Keratinocyte (primary cell): ENCODE data around the gene CER1. TPM values are rescaled to one million over a fixed set of nuclear protein-coding genes. Genes with fewer than 3 reads are reported as not detected.

Experiments used
- DNase-seq: peaks from one replicate; pipeline ENCODE4 v3.0.0-alpha.2; 2011; ENCODE audit warnings: low read depth, missing footprints, low spot score
- FAIRE-seq: peaks from 2 replicates; lab custom pipeline; 2011; peaks lifted over from hg19 to GRCh38; lab: Jason Lieb, UNC
- H2AFZ ChIP-seq: 2 replicates; pipeline ENCODE4 v1.6.0; 2012; ENCODE audit warnings: low read length, control low read depth, inconsistent platforms; ENCODE audit not compliant: control insufficient read depth
- H3K27ac ChIP-seq: 2 replicates; pipeline ENCODE4 v1.5.1; 2011; ENCODE audit warnings: low read length; ENCODE audit not compliant: control insufficient read depth, insufficient read depth
- H3K27me3 ChIP-seq: 3 replicates; pipeline ENCODE4 v1.6.0; 2011; ENCODE audit warnings: low read length; ENCODE audit not compliant: control insufficient read depth, insufficient read depth; ENCODE audit errors: extremely low read depth
- H3K36me3 ChIP-seq, 2 experiments: 2 replicates in 1 of 2; 3 replicates in 1 of 2; pipeline ENCODE4 v1.5.1; 2011; ENCODE audit warnings: low read length in 2 of 2, mild to moderate bottlenecking in 1 of 2; ENCODE audit not compliant: control insufficient read depth in 2 of 2, insufficient read depth in 2 of 2; ENCODE audit errors: extremely low read depth in 1 of 2
- H3K4me1 ChIP-seq: 3 replicates; pipeline ENCODE4 v1.5.1; 2011; ENCODE audit warnings: low read length; ENCODE audit not compliant: control insufficient read depth, insufficient read depth; ENCODE audit errors: extremely low read depth
- H3K4me2 ChIP-seq: 3 replicates; pipeline ENCODE4 v1.6.0; 2011; ENCODE audit warnings: low read depth, low read length; ENCODE audit not compliant: control insufficient read depth, insufficient read depth; ENCODE audit errors: extremely low read depth
- H3K4me3 ChIP-seq, 3 experiments: fragments of 200-600 bp in 1 of 3; sonication (generic) in 1 of 3; 2 replicates in 2 of 3; 3 replicates in 1 of 3; pipeline ENCODE4 v1.5.1; 2011 to 2016; ENCODE audit warnings: low read length in 3 of 3, mild to moderate bottlenecking in 3 of 3, control low read depth in 2 of 3, inconsistent platforms in 1 of 3, low read depth in 1 of 3, mixed read lengths in 1 of 3, mixed run types in 1 of 3, moderate library complexity in 1 of 3; ENCODE audit not compliant: control insufficient read depth in 2 of 3, insufficient read depth in 2 of 3; ENCODE audit errors: extremely low read depth in 1 of 3
- H3K79me2 ChIP-seq: 2 replicates; pipeline ENCODE4 v1.6.0; 2012; ENCODE audit warnings: low read length; ENCODE audit not compliant: control insufficient read depth, insufficient read depth
- H3K9ac ChIP-seq: 3 replicates; pipeline ENCODE4 v1.6.0; 2011; ENCODE audit warnings: low read length; ENCODE audit not compliant: control insufficient read depth, insufficient read depth; ENCODE audit errors: extremely low read depth
- H3K9me1 ChIP-seq: 3 replicates; pipeline ENCODE4 v1.6.0; 2011; ENCODE audit warnings: low read length; ENCODE audit not compliant: control insufficient read depth, insufficient read depth; ENCODE audit errors: extremely low read depth
- H3K9me3 ChIP-seq: 2 replicates; pipeline ENCODE4 v1.5.1; 2012; ENCODE audit warnings: low read depth, low read length; ENCODE audit not compliant: control insufficient read depth
- H4K20me1 ChIP-seq: 3 replicates; pipeline ENCODE4 v1.6.0; 2011; ENCODE audit warnings: low read length; ENCODE audit not compliant: control insufficient read depth, insufficient read depth; ENCODE audit errors: extremely low read depth
- EZH2 ChIP-seq: IDR thresholded peaks from one replicate; pipeline ENCODE4 v1.6.1; 2012; ENCODE audit warnings: inconsistent platforms, mild to moderate bottlenecking, low read length, moderate library complexity
- dilution Hi-C: fragments of 300-500 bp; cut with MboI; formaldehyde crosslinking; loops from one replicate; pipeline ENCODE4 v1.7.0; 2020; ENCODE audit warnings: low sequenced_read_pairs; ENCODE audit not compliant: extremely low pct_ligation_motif_present
- polyA plus RNA-seq, 5 experiments: library from polyadenylated mRNA; depleted of rRNA in 3 of 5; stranded (reverse) in 3 of 5; stranded (forward) in 1 of 5; unstranded in 1 of 5; fragments of >200 nt; gene quantifications; 1 replicate in 1 of 5; 2 replicates in 3 of 5; 3 replicates in 1 of 5; pipeline versions ENCODE4 v1.2.1 to v1.2.3, GENCODE V29; 2011 to 2012; ENCODE audit warnings: missing spikeins in 2 of 5, low read depth in 1 of 5, low replicate concordance in 1 of 5
- TF ChIP-seq, protein P1 (sequence below), 3 experiments: IDR thresholded peaks in 1 of 3; conservative IDR thresholded peaks in 1 of 3; optimal IDR thresholded peaks in 1 of 3; 2 replicates in 2 of 3; 3 replicates in 1 of 3; pipeline versions ENCODE3 to v1.5.1; 2011; ENCODE audit warnings: low read length in 3 of 3, mild to moderate bottlenecking in 3 of 3, moderate library complexity in 2 of 3, control low read depth in 1 of 3, inconsistent platforms in 1 of 3; ENCODE audit not compliant: insufficient read depth in 2 of 3; ENCODE audit errors: extremely low read depth in 1 of 3

Gene CER1
- polyA plus RNA-seq, 1 donor (not counting 4 experiments of a cell fraction or from before 2014, with no cell fraction given), result not detected

DNA sequence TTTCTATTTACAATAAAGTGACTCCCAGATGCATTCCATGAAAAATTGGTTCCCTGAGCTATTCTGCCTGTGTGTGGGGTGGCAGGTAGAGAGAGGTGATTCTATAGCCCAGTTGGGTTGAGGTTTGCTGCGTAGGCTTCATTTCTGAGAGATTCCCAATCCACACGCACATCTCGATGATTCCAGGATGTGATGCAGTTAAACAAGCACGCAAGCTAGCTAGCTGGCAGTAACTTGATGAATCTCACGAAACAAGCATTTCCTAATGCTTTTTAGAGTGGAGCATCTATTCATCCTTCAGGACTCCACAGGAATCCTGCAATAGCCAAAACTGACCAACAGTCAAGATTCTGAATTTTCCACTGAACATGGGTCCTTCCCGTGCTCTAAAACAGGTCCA is 43.8 kb upstream of the CER1 start:
- H3K4me1 ChIP-seq, result peaks cover 2% of the 10 kb centered on the region
- H3K27ac ChIP-seq, result no peak overlapping the region
- TF ChIP-seq EZH2, result no peak
- TF ChIP-seq, protein P1, sequence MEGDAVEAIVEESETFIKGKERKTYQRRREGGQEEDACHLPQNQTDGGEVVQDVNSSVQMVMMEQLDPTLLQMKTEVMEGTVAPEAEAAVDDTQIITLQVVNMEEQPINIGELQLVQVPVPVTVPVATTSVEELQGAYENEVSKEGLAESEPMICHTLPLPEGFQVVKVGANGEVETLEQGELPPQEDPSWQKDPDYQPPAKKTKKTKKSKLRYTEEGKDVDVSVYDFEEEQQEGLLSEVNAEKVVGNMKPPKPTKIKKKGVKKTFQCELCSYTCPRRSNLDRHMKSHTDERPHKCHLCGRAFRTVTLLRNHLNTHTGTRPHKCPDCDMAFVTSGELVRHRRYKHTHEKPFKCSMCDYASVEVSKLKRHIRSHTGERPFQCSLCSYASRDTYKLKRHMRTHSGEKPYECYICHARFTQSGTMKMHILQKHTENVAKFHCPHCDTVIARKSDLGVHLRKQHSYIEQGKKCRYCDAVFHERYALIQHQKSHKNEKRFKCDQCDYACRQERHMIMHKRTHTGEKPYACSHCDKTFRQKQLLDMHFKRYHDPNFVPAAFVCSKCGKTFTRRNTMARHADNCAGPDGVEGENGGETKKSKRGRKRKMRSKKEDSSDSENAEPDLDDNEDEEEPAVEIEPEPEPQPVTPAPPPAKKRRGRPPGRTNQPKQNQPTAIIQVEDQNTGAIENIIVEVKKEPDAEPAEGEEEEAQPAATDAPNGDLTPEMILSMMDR (optimal IDR thresholded peaks at IDR 0.05 in 1 of 3, IDR thresholded peaks at IDR 0.05 in 1 of 3, conservative IDR thresholded peaks at IDR 0.05 in 1 of 3; ENCODE audit: extremely low read depth in 1 of 3, insufficient read depth in 2 of 3, low read length in 3 of 3), result no peak
- no peak overlapping the region for H2AFZ ChIP-seq
- H3K9me1 ChIP-seq, result no peaks in the 10 kb centered on the region
- no peak overlapping the region for H3K9ac ChIP-seq
- H4K20me1 ChIP-seq, result no peaks in the 10 kb centered on the region
- H3K36me3 ChIP-seq, result no peaks in the 10 kb centered on the region
- peaks cover 4% of the 10 kb centered on the region for H3K27me3 ChIP-seq
- no peak for FAIRE-seq
- dilution Hi-C loops, result no loop called here
- no peaks in the 10 kb centered on the region for H3K9me3 ChIP-seq
- no peak for DNase-seq
- H3K4me3 ChIP-seq, result no peak overlapping the region
- H3K79me2 ChIP-seq, result no peaks in the 10 kb centered on the region
- H3K4me2 ChIP-seq, result no peak overlapping the region

DNA sequence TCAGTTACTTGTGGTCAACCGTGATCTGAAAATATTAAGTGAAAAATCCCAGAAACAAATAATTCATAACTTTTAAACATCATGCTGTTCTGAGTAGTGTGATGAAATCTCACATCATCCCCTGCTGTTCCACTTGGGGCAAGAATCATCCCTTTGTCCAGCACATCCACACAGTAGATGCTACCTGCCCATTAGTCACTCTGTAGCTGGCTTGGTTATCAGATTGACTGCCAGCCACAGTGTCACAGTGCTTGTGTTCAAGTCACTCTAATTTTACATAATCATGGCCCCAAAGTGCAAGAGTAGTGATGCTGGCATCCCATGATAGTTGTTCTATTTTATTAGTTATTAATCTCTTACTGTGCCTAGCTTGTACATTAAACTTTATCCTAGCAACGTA is 39.1 kb upstream of the CER1 start:
- dilution Hi-C loops, result no loop called here
- Histone ChIP-seq H3K27ac (no peak overlapping the region), H3K27me3 (peaks cover 4% of the 10 kb centered on the region), H3K36me3 (no peaks in the 10 kb centered on the region), H2AFZ (no peak overlapping the region), H3K9me3 (no peaks in the 10 kb centered on the region), H3K4me3 (no peak overlapping the region), H4K20me1 (no peaks in the 10 kb centered on the region), H3K79me2 (no peaks in the 10 kb centered on the region), H3K9ac (no peak overlapping the region), H3K4me2 (no peak overlapping the region), H3K4me1 (no peaks in the 10 kb centered on the region), H3K9me1 (no peaks in the 10 kb centered on the region)
- TF ChIP-seq, protein P1 (optimal IDR thresholded peaks at IDR 0.05 in 1 of 3, IDR thresholded peaks at IDR 0.05 in 1 of 3, conservative IDR thresholded peaks at IDR 0.05 in 1 of 3; ENCODE audit: extremely low read depth in 1 of 3, insufficient read depth in 2 of 3, low read length in 3 of 3), result no peak
- TF ChIP-seq EZH2, result no peak
- FAIRE-seq (no peak), DNase-seq (no peak)
